Heart right ventricle (tissue), 16 donors: Measurements from ENCODE around the gene GDF11. TPM values are rescaled to one million over a fixed set of nuclear protein-coding genes. Genes with fewer than 3 reads are reported as not detected.

Experiments used
- ATAC-seq, 8 donors: fragments of 200-7000 bp; cut with Tn5 transposase; one replicate each; pipeline ENCODE4 v1.9.1; 2020; ENCODE audit warnings: mild to moderate bottlenecking in 8 of 8, moderate library complexity in 8 of 8, moderate number of reproducible peaks in 1 of 8
- DNase-seq, 2 donors: peaks; one replicate each; pipeline ENCODE4 v3.0.0-alpha.2; 2020
- H3K27ac ChIP-seq, 10 donors: fragments of 200-600 bp; sonication (generic) in 2 of 10; one replicate each; pipeline versions ENCODE4 v1.5.0 to v1.8.0; 2020 to 2022; ENCODE audit warnings: mild to moderate bottlenecking in 3 of 10
- H3K27me3 ChIP-seq, 7 donors: fragments of 200-600 bp; one replicate each; pipeline ENCODE4 v1.8.0; 2021 to 2022; ENCODE audit warnings: mild to moderate bottlenecking in 2 of 7
- H3K36me3 ChIP-seq, 9 donors: fragments of 200-600 bp; sonication (generic) in 1 of 9; one replicate each; pipeline versions ENCODE4 v1.5.0 to v1.8.0; 2020 to 2022; ENCODE audit warnings: mild to moderate bottlenecking in 2 of 9
- H3K4me1 ChIP-seq, 9 donors: fragments of 200-600 bp; sonication (generic) in 1 of 9; one replicate each; pipeline versions ENCODE4 v1.5.0 to v1.8.0; 2020 to 2022; ENCODE audit warnings: mild to moderate bottlenecking in 4 of 9
- H3K4me3 ChIP-seq, 10 donors: fragments of 200-600 bp; sonication (generic) in 2 of 10; one replicate each; pipeline versions ENCODE4 v1.5.0 to v1.8.0; 2020 to 2022; ENCODE audit warnings: mild to moderate bottlenecking in 7 of 10, moderate library complexity in 2 of 10
- H3K9me3 ChIP-seq, 11 donors: fragments of 200-600 bp in 10 of 11; sonication (generic) in 2 of 11; one replicate each; pipeline versions ENCODE4 v1.5.0 to v1.8.0; 2013 to 2022; ENCODE audit warnings: mild to moderate bottlenecking in 2 of 11, control low read depth in 1 of 11, moderate library complexity in 1 of 11
- CTCF ChIP-seq, 9 donors: fragments of 200-600 bp; sonication (generic) in 2 of 9; IDR thresholded peaks; one replicate each; pipeline versions ENCODE4 v1.5.0 to v1.8.0; 2021 to 2022; ENCODE audit warnings: antibody characterized with exemption in 9 of 9, mild to moderate bottlenecking in 5 of 9, moderate library complexity in 1 of 9
- WGBS, 2 donors: extraction: QIAGEN DNeasy Blood & Tissue Kit; methylation state at CpG; one replicate each; pipeline ENCODE4 v1.1.7; 2013; ENCODE audit warnings: inconsistent platforms in 1 of 2; 5-methylcytosine and 5-hydroxymethylcytosine counted together
- intact Hi-C, 10 donors: fragments of 100-400 bp; cut with DNase I; formaldehyde crosslinking; loops; one replicate each; pipeline versions ENCODE4 v1.11.1 to v1.14.2; 2022
- polyA plus RNA-seq, 2 donors: library from polyadenylated mRNA; stranded (reverse); fragments of 200-250 nt; gene quantifications; one replicate each; pipeline ENCODE4 v1.2.3, GENCODE V29; 2013
- total RNA-seq, 10 donors: library from RNA; stranded (reverse); fragmentation: NEBNext Ultra II Directional in 3 of 10; extraction: Animal tissue kit (Norgen Biotek cat#: 25700) in 3 of 10; gene quantifications; one replicate each; pipeline versions ENCODE4 v1.2.1 to v1.2.4, GENCODE V29; 2021 to 2023
- donor health status: Arrhythmogenic right ventricular cardiomyopathy.
- donor health status: ischemic (EF 13 %, LVEDD 7.1; RV severe dilation, severe dysfunction).
- donor health status: healthy with polysubstance abuse.
- donor health status: DM: no; HTN: yes; CAD: no.
- donor health status: DM: no; HTN: no; CAD: no.
- donor health status: ischemic (EF 25% LVEDD 6.9; RV normal size, moderate dysfunction).
- donor health status: ischemic (EF 25% LVEDD 5.7; RV mildly dilated, moderate dysfunction).
- donor health status: healthy.
- donor health status: DM: yes; HTN: yes; CAD: no.
- donor health status: Ischemic cardiomyopathy.
- donor health status: ischemic (EF 35%, LVEDD 5.7; RV mildly dilated, moderate dysfunction).
- donor health status: nonischemic (EF 11% LVEDD 7.7; RV severe dilation, severe dysfunction).
- donor health status: DM: yes; HTN: yes; CAD: no.
- donor health status: PGD.
- donor health status: ischemic (EF 29% LVEDD 5.4; RV normal size, mild dysfunction).
- donor health status: nonischemic (EF 23%, LVEDD 6.1; RV moderate dilation, normal function).

GDF11 gene
- total and polyA plus RNA-seq, 12 donors: 3.2 to 17.6 (median 11.7) TPM

GRCh38 chr12:55702861-55703260, 40.1 kb upstream of the GDF11 start:
- peak in 2 of 8 donors; percentile 0 to 3 for ATAC-seq
- intact Hi-C loops: loop anchor here in 1 of 10 donors (2.0 kb wide), 1 partner anchor 22 kb away; a partner anchor contains a TSS
- H3K36me3 ChIP-seq: peaks cover 0 to 40% (median 0%) of the 10 kb centered on the region in 9 donors
- WGBS, 2 donors: 66 to 75% methylated on average over 8 of the region's 8 CpGs
- H3K27ac ChIP-seq: peak overlapping the region; percentile 20 to 98 (median 89)
- peak overlapping the region in 6 of 10 donors; percentile 21 to 87 (median 74) for H3K4me3 ChIP-seq
- H3K9me3 ChIP-seq: no peaks in the 10 kb centered on the region
- DNase-seq: no peak
- TF ChIP-seq CTCF (IDR thresholded peaks at IDR 0.05): no peak
- H3K4me1 ChIP-seq: peaks cover 2 to 76% (median 42%) of the 10 kb centered on the region in 9 donors
- H3K27me3 ChIP-seq: peaks cover 0 to 20% (median 0%) of the 10 kb centered on the region in 7 donors

- peaks cover 0 to 36% (median 0%) of the 10 kb centered on the region in 9 donors for H3K36me3 ChIP-seq
- peak overlapping the region in 8 of 10 donors; percentile 41 to 87 (median 74) for H3K4me3 ChIP-seq
- H3K27me3 ChIP-seq: peaks cover 0 to 20% (median 0%) of the 10 kb centered on the region in 7 donors
- TF ChIP-seq CTCF (IDR thresholded peaks at IDR 0.05): no peak
- 46 to 56% methylated on average over 2 of the region's 2 CpGs for WGBS, 2 donors
- peak; percentile 54 to 78 for DNase-seq
- intact Hi-C loops: loop anchor here in 1 of 10 donors (2.0 kb wide), 1 partner anchor 22 kb away; a partner anchor contains a TSS
- ATAC-seq: peak; percentile 3 to 64 (median 38)
- H3K4me1 ChIP-seq: peaks cover 2 to 79% (median 45%) of the 10 kb centered on the region in 9 donors
- H3K9me3 ChIP-seq: no peaks in the 10 kb centered on the region
- H3K27ac ChIP-seq: peak overlapping the region; percentile 62 to 98 (median 89)
Observed at GRCh38 chr12:55703288-55703687, 39.6 kb upstream of the GDF11 start.

GRCh38 chr12:55703901-55704761, 38.8 kb upstream of the GDF11 start:
- Histone ChIP-seq H3K4me1 (peaks cover 2 to 85% (median 51%) of the 10 kb centered on the region in 9 donors), H3K36me3 (peaks cover 0 to 33% (median 0%) of the 10 kb centered on the region in 9 donors), H3K27me3 (peaks cover 0 to 20% (median 0%) of the 10 kb centered on the region in 7 donors), H3K4me3 (peak overlapping the region; percentile 19 to 87 (median 72)), H3K9me3 (no peaks in the 10 kb centered on the region), H3K27ac (peak overlapping the region; percentile 62 to 98 (median 89))
- peak; percentile 53 to 79 for DNase-seq
- no peak for TF ChIP-seq CTCF (IDR thresholded peaks at IDR 0.05)
- peak in 6 of 8 donors; percentile 1 to 21 (median 6) for ATAC-seq
- WGBS, 2 donors: 38 to 53% methylated on average over 6 of the region's 6 CpGs
- intact Hi-C loops: loop anchor here in 1 of 10 donors (2.0 kb wide), 1 partner anchor 23 kb away; a partner anchor contains a TSS
